HG03039 (cell line): Measurements from ENCODE around the gene SMIM24.
"Not testable (repeated sequence)": the region's sequence is repeated elsewhere in the genome, so short reads cannot be mapped to it uniquely, and the experiment has no call there.

Experiments used
- ATAC-seq: cut with Tn5 transposase; IDR thresholded peaks from one replicate; pipeline ENCODE4 v1.9.1; 2021; ENCODE audit warnings: mild to moderate bottlenecking, moderate library complexity; ENCODE audit not compliant: unreplicated experiment

SMIM24 gene

GRCh38 chr19:3480383-3481091, at the start of gene SMIM24:
Gene SMIM24 (minus strand): TSS chr19:3480525. CDS start chr19:3480463, 62 bp downstream.
- ATAC-seq, result no peak

GRCh38 chr19:3529299-3529698, 49.0 kb upstream of the SMIM24 start:
- not testable (repeated sequence) for ATAC-seq

- ATAC-seq, result no peak
These were observed 48.4 kb upstream of the SMIM24 start for GRCh38 chr19:3528539-3529211.

GRCh38 chr19:3528080-3528479, 47.8 kb upstream of the SMIM24 start:
- no peak for ATAC-seq

- no peak for ATAC-seq
These were observed 47.0 kb upstream of the SMIM24 start for GRCh38 chr19:3527238-3527910.

GRCh38 chr19:3526507-3527237, 46.3 kb upstream of the SMIM24 start:
- no peak for ATAC-seq

GRCh38 chr19:3524904-3525451, 44.7 kb upstream of the SMIM24 start:
- ATAC-seq, result no peak

- ATAC-seq, result no peak
These were observed 43.9 kb upstream of the SMIM24 start for GRCh38 chr19:3524078-3524842.

- no peak for ATAC-seq
These were observed 43.2 kb upstream of the SMIM24 start for GRCh38 chr19:3523361-3524077.

GRCh38 chr19:3522421-3523360, 42.4 kb upstream of the SMIM24 start:
- ATAC-seq, result no peak

- ATAC-seq, result no peak
These were observed 40.8 kb upstream of the SMIM24 start for GRCh38 chr19:3521104-3521445.

- ATAC-seq, result no peak
These were observed 40.1 kb upstream of the SMIM24 start for GRCh38 chr19:3520166-3521103.

GRCh38 chr19:3519126-3519525, 38.8 kb upstream of the SMIM24 start:
- ATAC-seq, result no peak

GRCh38 chr19:3518659-3519058, 38.3 kb upstream of the SMIM24 start:
- no peak for ATAC-seq

- no peak for ATAC-seq
These were observed 37.9 kb upstream of the SMIM24 start for GRCh38 chr19:3518255-3518654.

- ATAC-seq, result no peak
These were observed 37.3 kb upstream of the SMIM24 start for GRCh38 chr19:3517638-3518037.

GRCh38 chr19:3516675-3517207, 36.4 kb upstream of the SMIM24 start:
- ATAC-seq, result no peak
